Activated CD8-positive, alpha-beta T cell treated with anti-CD3 and anti-CD28 coated beads, Interleukin-2, amount 10 ng/mL, durations not matched to agents 7 days and 5 days (primary cell): ENCODE measurements around the gene CST1. TPM values are rescaled to one million over a fixed set of nuclear protein-coding genes. Genes with fewer than 3 reads are reported as not detected.
"Not testable (repeated sequence)": the region's sequence is repeated elsewhere in the genome, so short reads cannot be mapped to it uniquely, and the experiment has no call there.

Experiments used
- ATAC-seq: fragments of 150-1000 bp; cut with Tn5 transposase; one replicate; pipeline ENCODE4 v1.10.0; 2021; ENCODE audit warnings: moderate library complexity
- CTCF ChIA-PET: fragments of 350-600 bp; sonication (Branson Sonifier 250); formaldehyde crosslinking; loops from one replicate; lab custom pipeline; 2021; ENCODE audit warnings: antibody characterized with exemption; lab: Charles Lee
- POLR2A ChIA-PET: fragments of 350-600 bp; sonication (Branson Sonifier 250); formaldehyde crosslinking; loops from one replicate; lab custom pipeline; 2021; ENCODE audit warnings: antibody characterized with exemption; lab: Charles Lee
- DNase-seq: peaks from one replicate; pipeline ENCODE4 v3.0.0-alpha.2; 2020
- H3K27ac Mint-ChIP-seq: one replicate; pipeline ENCODE4 v1.8.0; 2021; ENCODE audit warnings: mild to moderate bottlenecking, mixed read lengths
- H3K27me3 Mint-ChIP-seq: one replicate; pipeline ENCODE4 v1.8.0; 2021; ENCODE audit warnings: low read depth, mixed read lengths
- H3K36me3 Mint-ChIP-seq: one replicate; pipeline ENCODE4 v1.8.0; 2021; ENCODE audit warnings: low read depth, mixed read lengths
- H3K4me1 Mint-ChIP-seq: one replicate; pipeline ENCODE4 v1.8.0; 2021; ENCODE audit warnings: low read depth, mixed read lengths
- H3K4me3 Mint-ChIP-seq: one replicate; pipeline ENCODE4 v1.8.0; 2021; ENCODE audit warnings: mild to moderate bottlenecking, mixed read lengths
- H3K9me3 Mint-ChIP-seq: one replicate; pipeline ENCODE4 v1.8.0; 2022; ENCODE audit warnings: mixed read lengths; ENCODE audit not compliant: insufficient read depth
- total RNA-seq, 2 experiments: library from RNA; stranded (reverse); gene quantifications; one replicate each; pipeline ENCODE4 v1.2.3, GENCODE V29; 2021

Gene CST1
- total RNA-seq, result not detected

GRCh38 chr20:23750786-23751185 is at the start of gene CST1:
TSS of gene CST1 (minus strand) at chr20:23750935. CDS start at chr20:23750866, 69 bp downstream.
- H3K36me3 Mint-ChIP-seq, ATAC-seq, H3K4me3 Mint-ChIP-seq, H3K9me3 Mint-ChIP-seq, H3K27me3 Mint-ChIP-seq, POLR2A ChIA-PET, CTCF ChIA-PET, H3K4me1 Mint-ChIP-seq, H3K27ac Mint-ChIP-seq: not testable (repeated sequence)
- peak; percentile 8 for DNase-seq

- DNase-seq, result peak; percentile 59
- POLR2A ChIA-PET, H3K27ac Mint-ChIP-seq, H3K9me3 Mint-ChIP-seq, H3K4me3 Mint-ChIP-seq, H3K36me3 Mint-ChIP-seq, CTCF ChIA-PET, H3K4me1 Mint-ChIP-seq, H3K27me3 Mint-ChIP-seq: not testable (repeated sequence)
- ATAC-seq, result peak; percentile 77
These were observed 48.6 kb upstream of the CST1 start for GRCh38 chr20:23799216-23799847.

- POLR2A ChIA-PET, result no interaction called here
- Mint-ChIP-seq H3K9me3 (no peaks in the 10 kb centered on the region), H3K4me1 (no peaks in the 10 kb centered on the region), H3K4me3 (no peak overlapping the region), H3K36me3 (no peaks in the 10 kb centered on the region), H3K27ac (no peak overlapping the region), H3K27me3 (peaks cover 9% of the 10 kb centered on the region)
- CTCF ChIA-PET, result no interaction called here
- ATAC-seq (no peak), DNase-seq (no peak)
These were observed 44.8 kb upstream of the CST1 start for GRCh38 chr20:23795526-23795925.

GRCh38 chr20:23794841-23795240 is 44.1 kb upstream of the CST1 start:
- Mint-ChIP-seq H3K36me3 (no peaks in the 10 kb centered on the region), H3K9me3 (no peaks in the 10 kb centered on the region), H3K4me1 (no peaks in the 10 kb centered on the region), H3K4me3 (no peak overlapping the region), H3K27me3 (peaks cover 9% of the 10 kb centered on the region), H3K27ac (no peak overlapping the region)
- DNase-seq (no peak), ATAC-seq (no peak)
- POLR2A ChIA-PET, result no interaction called here
- CTCF ChIA-PET, result no interaction called here

GRCh38 chr20:23794065-23794464 is 43.3 kb upstream of the CST1 start:
- POLR2A ChIA-PET, result no interaction called here
- DNase-seq, result no peak
- ATAC-seq, result no peak
- Mint-ChIP-seq H3K27me3 (peaks cover 12% of the 10 kb centered on the region), H3K36me3 (no peaks in the 10 kb centered on the region), H3K9me3 (no peaks in the 10 kb centered on the region), H3K27ac (no peak overlapping the region), H3K4me1 (no peaks in the 10 kb centered on the region), H3K4me3 (no peak overlapping the region)
- CTCF ChIA-PET, result no interaction called here

GRCh38 chr20:23783447-23783846 is 32.7 kb upstream of the CST1 start:
- no peaks in the 10 kb centered on the region for H3K27me3 Mint-ChIP-seq
- no peak for DNase-seq
- no peaks in the 10 kb centered on the region for H3K36me3 Mint-ChIP-seq
- H3K4me1 Mint-ChIP-seq, result no peaks in the 10 kb centered on the region
- H3K4me3 Mint-ChIP-seq, result no peak overlapping the region
- CTCF ChIA-PET, result no interaction called here
- no peak overlapping the region for H3K27ac Mint-ChIP-seq
- POLR2A ChIA-PET, result no interaction called here
- no peak for ATAC-seq
- H3K9me3 Mint-ChIP-seq, result no peaks in the 10 kb centered on the region

GRCh38 chr20:23782366-23782983 is 31.7 kb upstream of the CST1 start:
- ChIA-PET POLR2A (no interaction called here), CTCF (no interaction called here)
- Mint-ChIP-seq H3K27me3 (no peaks in the 10 kb centered on the region), H3K4me3 (no peak overlapping the region), H3K9me3 (no peaks in the 10 kb centered on the region), H3K4me1 (no peaks in the 10 kb centered on the region), H3K27ac (no peak overlapping the region), H3K36me3 (no peaks in the 10 kb centered on the region)
- DNase-seq (peak; percentile 20), ATAC-seq (peak; percentile 42)

- H3K27ac Mint-ChIP-seq, ATAC-seq, H3K27me3 Mint-ChIP-seq, H3K9me3 Mint-ChIP-seq, CTCF ChIA-PET, POLR2A ChIA-PET, H3K4me1 Mint-ChIP-seq, DNase-seq, H3K36me3 Mint-ChIP-seq, H3K4me3 Mint-ChIP-seq: not testable (repeated sequence)
These were observed 27.9 kb upstream of the CST1 start for GRCh38 chr20:23778676-23779075.

GRCh38 chr20:23777380-23777779 is 26.6 kb upstream of the CST1 start:
- ATAC-seq, H3K4me1 Mint-ChIP-seq, CTCF ChIA-PET: not testable (repeated sequence)

GRCh38 chr20:23776067-23776771 is 25.5 kb upstream of the CST1 start:
- no peak for DNase-seq
- H3K4me1 Mint-ChIP-seq, result no peaks in the 10 kb centered on the region
- H3K4me3 Mint-ChIP-seq, result no peak overlapping the region
- POLR2A ChIA-PET, result no interaction called here
- no peaks in the 10 kb centered on the region for H3K27me3 Mint-ChIP-seq
- no peaks in the 10 kb centered on the region for H3K9me3 Mint-ChIP-seq
- no peaks in the 10 kb centered on the region for H3K36me3 Mint-ChIP-seq
- H3K27ac Mint-ChIP-seq, result no peak overlapping the region
- no peak for ATAC-seq
- CTCF ChIA-PET, result no interaction called here

More at GRCh38 chr20:23777380-23777779, 26.6 kb upstream of the CST1 start:
- H3K27me3 Mint-ChIP-seq, POLR2A ChIA-PET, H3K27ac Mint-ChIP-seq, DNase-seq, H3K9me3 Mint-ChIP-seq, H3K4me3 Mint-ChIP-seq, H3K36me3 Mint-ChIP-seq: not testable (repeated sequence)

GRCh38 chr20:23774081-23774480 is 23.3 kb upstream of the CST1 start:
- H3K27ac Mint-ChIP-seq, result no peak overlapping the region
- H3K4me1 Mint-ChIP-seq, result no peaks in the 10 kb centered on the region
- no peaks in the 10 kb centered on the region for H3K9me3 Mint-ChIP-seq
- no peaks in the 10 kb centered on the region for H3K27me3 Mint-ChIP-seq
- DNase-seq (no peak), ATAC-seq (no peak)
- ChIA-PET POLR2A (no interaction called here), CTCF (no interaction called here)
- no peak overlapping the region for H3K4me3 Mint-ChIP-seq
- H3K36me3 Mint-ChIP-seq, result no peaks in the 10 kb centered on the region

- no peak for ATAC-seq
- ChIA-PET POLR2A (no interaction called here), CTCF (no interaction called here)
- no peak for DNase-seq
- no peaks in the 10 kb centered on the region for H3K9me3 Mint-ChIP-seq
- no peaks in the 10 kb centered on the region for H3K27me3 Mint-ChIP-seq
- no peaks in the 10 kb centered on the region for H3K36me3 Mint-ChIP-seq
- H3K4me1 Mint-ChIP-seq, result no peaks in the 10 kb centered on the region
- no peak overlapping the region for H3K27ac Mint-ChIP-seq
- no peak overlapping the region for H3K4me3 Mint-ChIP-seq
These were observed 22.8 kb upstream of the CST1 start for GRCh38 chr20:23773579-23773978.
